ENCODE data around the gene TLN1. TPM values are rescaled to one million over a fixed set of nuclear protein-coding genes. Genes with fewer than 3 reads are reported as not detected.

The TLN1 gene
- total RNA-seq, 1 donor from 2014 or later, result 56.2 TPM

GRCh38 chr9:35666045-35666444 lies 66.0 kb downstream of the TLN1 start:
- no peaks in the 10 kb centered on the region for H3K4me1 Mint-ChIP-seq (ENCODE audit: low read depth, unreplicated experiment)
- H3K9me3 Mint-ChIP-seq (ENCODE audit: unreplicated experiment), result peaks cover 1% of the 10 kb centered on the region
- DNase-seq, result no peak
- TF ChIP-seq, protein P1, sequence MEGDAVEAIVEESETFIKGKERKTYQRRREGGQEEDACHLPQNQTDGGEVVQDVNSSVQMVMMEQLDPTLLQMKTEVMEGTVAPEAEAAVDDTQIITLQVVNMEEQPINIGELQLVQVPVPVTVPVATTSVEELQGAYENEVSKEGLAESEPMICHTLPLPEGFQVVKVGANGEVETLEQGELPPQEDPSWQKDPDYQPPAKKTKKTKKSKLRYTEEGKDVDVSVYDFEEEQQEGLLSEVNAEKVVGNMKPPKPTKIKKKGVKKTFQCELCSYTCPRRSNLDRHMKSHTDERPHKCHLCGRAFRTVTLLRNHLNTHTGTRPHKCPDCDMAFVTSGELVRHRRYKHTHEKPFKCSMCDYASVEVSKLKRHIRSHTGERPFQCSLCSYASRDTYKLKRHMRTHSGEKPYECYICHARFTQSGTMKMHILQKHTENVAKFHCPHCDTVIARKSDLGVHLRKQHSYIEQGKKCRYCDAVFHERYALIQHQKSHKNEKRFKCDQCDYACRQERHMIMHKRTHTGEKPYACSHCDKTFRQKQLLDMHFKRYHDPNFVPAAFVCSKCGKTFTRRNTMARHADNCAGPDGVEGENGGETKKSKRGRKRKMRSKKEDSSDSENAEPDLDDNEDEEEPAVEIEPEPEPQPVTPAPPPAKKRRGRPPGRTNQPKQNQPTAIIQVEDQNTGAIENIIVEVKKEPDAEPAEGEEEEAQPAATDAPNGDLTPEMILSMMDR (IDR thresholded peaks at IDR 0.05; ENCODE audit: partially characterized antibody, unreplicated experiment), result no peak
- peak overlapping the region; percentile 80 for H3K4me3 Mint-ChIP-seq (ENCODE audit: unreplicated experiment)
- no peak overlapping the region for H3K27ac Mint-ChIP-seq (ENCODE audit: unreplicated experiment)
- peaks cover 6% of the 10 kb centered on the region for H3K27me3 Mint-ChIP-seq (ENCODE audit: unreplicated experiment)
- H3K36me3 Mint-ChIP-seq (ENCODE audit: unreplicated experiment), result peaks cover 4% of the 10 kb centered on the region

DNA sequence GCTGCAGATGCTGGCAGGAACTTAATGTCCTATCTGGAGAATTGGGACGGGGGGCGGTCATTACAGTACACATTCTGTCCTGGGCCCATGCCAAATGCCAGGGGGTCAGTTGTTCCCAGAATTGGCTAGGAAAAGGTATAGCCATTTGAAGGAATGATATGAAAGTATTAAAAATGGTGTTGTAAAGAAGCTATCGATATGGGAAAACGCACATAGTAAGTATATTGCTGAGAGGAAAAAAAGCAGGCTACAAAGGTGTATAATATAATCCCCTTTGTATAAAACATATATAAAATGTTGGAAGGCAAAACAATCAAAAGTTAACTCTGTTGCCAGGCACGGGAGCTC lies 66.5 kb downstream of the TLN1 start:
- Mint-ChIP-seq H3K27ac (ENCODE audit: unreplicated experiment) (no peak overlapping the region), H3K27me3 (ENCODE audit: unreplicated experiment) (peaks cover 7% of the 10 kb centered on the region), H3K4me1 (ENCODE audit: low read depth, unreplicated experiment) (peaks cover 3% of the 10 kb centered on the region), H3K9me3 (ENCODE audit: unreplicated experiment) (peaks cover 1% of the 10 kb centered on the region), H3K36me3 (ENCODE audit: unreplicated experiment) (peaks cover 4% of the 10 kb centered on the region), H3K4me3 (ENCODE audit: unreplicated experiment) (peak overlapping the region; percentile 80)
- DNase-seq, result no peak
- TF ChIP-seq, protein P1 (IDR thresholded peaks at IDR 0.05; ENCODE audit: partially characterized antibody, unreplicated experiment), result no peak

DNA sequence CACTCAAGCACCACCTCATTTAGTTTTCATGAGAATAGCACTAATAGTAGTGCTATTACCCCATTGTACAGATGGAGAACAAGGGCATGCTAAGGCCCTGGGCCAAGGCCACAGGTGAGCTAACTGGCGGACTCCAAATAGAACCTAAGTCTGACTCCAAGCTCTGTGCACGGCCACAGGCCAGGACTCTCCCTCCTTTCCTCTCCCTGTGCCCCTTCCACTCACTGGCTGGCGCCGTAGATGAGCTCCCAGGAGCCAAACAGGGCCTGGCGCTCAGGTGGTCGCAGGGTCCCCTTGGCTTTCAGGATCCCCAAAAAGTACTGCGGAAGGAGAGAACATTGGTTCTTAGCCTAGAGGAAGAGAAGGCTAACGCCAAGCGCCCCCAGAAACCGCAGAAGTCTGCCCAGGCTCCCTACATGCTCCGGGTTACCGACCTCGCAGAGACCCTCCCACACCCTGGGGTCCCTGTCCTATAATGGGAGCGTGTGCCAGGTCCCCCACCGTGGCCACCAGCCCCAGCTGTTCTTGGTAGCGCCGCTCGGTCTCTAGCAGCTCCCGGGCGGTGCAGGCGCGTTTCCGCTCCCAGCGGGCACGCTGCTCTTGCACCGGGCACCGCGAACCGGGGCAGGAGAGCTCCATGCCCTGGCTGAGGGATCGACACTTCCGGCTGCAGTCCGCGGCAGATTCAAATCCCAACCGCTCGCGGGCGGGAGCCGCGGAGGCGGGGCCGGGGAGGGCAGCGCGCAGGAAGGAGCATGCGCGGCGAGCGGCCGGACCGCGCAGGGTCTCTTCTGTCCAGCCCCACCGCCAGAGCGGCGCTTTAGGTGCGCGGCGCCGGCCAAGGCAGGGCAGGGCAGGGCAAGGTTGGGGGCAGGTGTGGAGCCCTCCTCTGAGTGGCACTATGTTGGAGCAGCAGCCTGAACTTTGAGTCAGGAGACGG lies 67.2 kb downstream of the TLN1 start, which contains the start of gene ARHGEF39:
TSS of gene ARHGEF39 (minus strand) at position 665 of the 940 bp plus-strand sequence. CDS start at position 639, 26 bp downstream.
- no peak within 1 kb of the TSS for H3K27ac Mint-ChIP-seq (ENCODE audit: unreplicated experiment)
- peaks cover 6% of the 10 kb centered on the region for H3K4me1 Mint-ChIP-seq (ENCODE audit: low read depth, unreplicated experiment)
- TF ChIP-seq, protein P1 (IDR thresholded peaks at IDR 0.05; ENCODE audit: partially characterized antibody, unreplicated experiment), result no peak
- peak within 1 kb of the TSS; percentile 80 for H3K4me3 Mint-ChIP-seq (ENCODE audit: unreplicated experiment)
- peaks cover 1% of the 10 kb centered on the region for H3K9me3 Mint-ChIP-seq (ENCODE audit: unreplicated experiment)
- peaks cover 7% of the 10 kb centered on the region for H3K27me3 Mint-ChIP-seq (ENCODE audit: unreplicated experiment)
- DNase-seq, result peak; percentile 91
- peaks cover 4% of the 10 kb centered on the region for H3K36me3 Mint-ChIP-seq (ENCODE audit: unreplicated experiment)

- H3K9me3 Mint-ChIP-seq (ENCODE audit: unreplicated experiment), result peaks cover 11% of the 10 kb centered on the region
- no peak for DNase-seq
- H3K27me3 Mint-ChIP-seq (ENCODE audit: unreplicated experiment), result peaks cover 10% of the 10 kb centered on the region
- H3K27ac Mint-ChIP-seq (ENCODE audit: unreplicated experiment), result no peak overlapping the region
- TF ChIP-seq, protein P1 (IDR thresholded peaks at IDR 0.05; ENCODE audit: partially characterized antibody, unreplicated experiment), result no peak
- peaks cover 3% of the 10 kb centered on the region for H3K36me3 Mint-ChIP-seq (ENCODE audit: unreplicated experiment)
- H3K4me3 Mint-ChIP-seq (ENCODE audit: unreplicated experiment), result peak overlapping the region; percentile 22
- peaks cover 14% of the 10 kb centered on the region for H3K4me1 Mint-ChIP-seq (ENCODE audit: low read depth, unreplicated experiment)
Measured at GRCh38 chr9:35662437-35662836, 69.6 kb downstream of the TLN1 start.

Data from glutamatergic neuron (in vitro differentiated cells).